NB4 (cell line): Measurements from ENCODE around the gene CHKA.

Experiments
- CTCF ChIP-seq: IDR thresholded peaks from one replicate; pipeline ENCODE4 v1.5.1; 2012; ENCODE audit warnings: low read depth, low read length
- MAX ChIP-seq: IDR thresholded peaks from 2 replicates; pipeline ENCODE4 v1.6.1; 2011; ENCODE audit warnings: low read depth, low read length
- MYC ChIP-seq: IDR thresholded peaks from 2 replicates; pipeline ENCODE4 v1.6.1; 2011; ENCODE audit warnings: low read depth, low read length
- POLR2A ChIP-seq: IDR thresholded peaks from 2 replicates; pipeline ENCODE4 v1.6.1; 2011; ENCODE audit warnings: mild to moderate bottlenecking; ENCODE audit not compliant: insufficient read length; ENCODE audit errors: extremely low read depth

DNA sequence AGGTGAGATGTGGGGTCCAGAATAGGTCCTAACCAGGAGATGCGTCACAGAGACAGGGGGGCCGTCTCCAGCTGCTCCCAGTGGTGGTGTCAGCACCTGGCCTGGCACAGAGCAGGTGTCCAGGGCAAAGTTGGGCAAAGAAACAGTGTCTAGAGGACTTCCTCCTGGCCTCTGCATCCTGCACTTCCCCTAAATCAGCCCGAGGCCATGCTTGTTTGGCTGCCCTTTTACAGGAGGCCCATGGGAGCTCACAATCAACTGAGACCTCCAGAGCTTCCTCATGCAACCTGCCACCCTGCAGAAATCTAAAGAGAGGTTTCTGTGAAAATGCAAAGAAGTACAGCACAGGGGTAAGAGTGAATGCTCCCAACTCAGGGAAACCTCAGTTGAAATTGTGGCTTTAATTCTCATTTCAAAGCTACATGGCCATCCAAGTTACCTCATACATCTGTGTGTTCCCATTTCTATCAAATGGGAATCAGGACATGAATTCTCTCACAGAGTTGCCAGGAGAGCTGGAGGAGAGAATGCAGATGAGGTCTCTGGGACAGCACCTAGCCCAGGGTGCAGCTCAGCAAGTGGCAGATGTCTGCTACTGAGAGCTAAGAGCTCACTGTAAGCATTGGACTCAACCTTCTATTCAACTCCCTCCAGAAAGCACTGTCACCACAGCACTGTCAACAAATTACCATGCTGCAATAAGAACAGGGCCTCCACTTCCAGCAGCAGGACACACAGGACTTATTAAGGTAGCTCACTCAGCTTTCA, 49.7 kb downstream of the CHKA start:
- TF ChIP-seq CTCF = no peak
- TF ChIP-seq MYC = no peak
- TF ChIP-seq POLR2A = no peak
- peak; percentile 42; the same call in 1 of the 2 replicates for TF ChIP-seq MAX
